Upper lobe of left lung (tissue), 4 donors: ENCODE measurements around the gene SUPT20HL2.

Source experiments
- CTCF ChIP-seq, 6 experiments: fragments of 450-650 bp in 4 of 6; fragments of 200-600 bp in 2 of 6; sonication (generic) in 2 of 6; IDR thresholded peaks; one replicate each; pipeline ENCODE4 v1.5.1; 2016 to 2019; ENCODE audit warnings: antibody characterized with exemption in 6 of 6
- EP300 ChIP-seq, 4 donors: sonication (generic); formaldehyde crosslinking; IDR thresholded peaks; one replicate each; pipeline ENCODE4 v1.5.1; 2017; ENCODE audit warnings: antibody characterized with exemption in 4 of 4, control low read depth in 2 of 4
- POLR2A ChIP-seq, 4 donors: fragments of 450-650 bp; IDR thresholded peaks; one replicate each; pipeline ENCODE4 v1.5.1; 2016 to 2017; ENCODE audit warnings: antibody characterized with exemption in 4 of 4, mild to moderate bottlenecking in 2 of 4

DNA sequence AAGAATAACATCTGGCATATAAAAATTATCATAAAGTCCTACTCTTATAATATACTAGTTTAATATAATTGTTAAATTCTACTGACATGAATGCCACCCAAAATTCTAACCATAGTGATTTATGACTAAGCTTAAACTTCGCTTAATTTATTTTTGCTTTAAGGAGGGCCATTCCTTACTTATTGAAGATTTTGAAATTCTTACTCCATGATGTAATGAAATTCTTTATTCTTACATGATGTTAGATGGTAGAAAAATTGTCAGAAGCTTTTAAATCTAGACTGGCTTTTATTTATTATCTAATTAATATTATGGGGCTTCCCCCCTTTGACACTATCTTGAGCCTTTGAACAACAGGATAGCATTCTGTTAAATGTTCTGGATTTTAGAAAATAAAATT is 19.5 kb upstream of the SUPT20HL2 start:
- no peak for TF ChIP-seq EP300 (IDR thresholded peaks at IDR 0.05)
- TF ChIP-seq POLR2A (IDR thresholded peaks at IDR 0.05), result no peak
- TF ChIP-seq CTCF (IDR thresholded peaks at IDR 0.05), result no peak
